Epidermal melanocyte (primary cell): ENCODE data around the gene C6orf62.
"Not testable (repeated sequence)": the region's sequence is repeated elsewhere in the genome, so short reads cannot be mapped to it uniquely, and the experiment has no call there.

Experiments
- DNase-seq: peaks from one replicate; pipeline ENCODE4 v3.0.0; 2011; ENCODE audit warnings: low spot score; ENCODE audit not compliant: insufficient read length

C6orf62 gene

GRCh38 chr6:24719125-24719971 is at the start of gene C6orf62:
TSS of gene C6orf62 (minus strand) at chr6:24719154. CDS start at chr6:24718668, 486 bp downstream.
- peak; percentile 28 for DNase-seq

GRCh38 chr6:24768361-24768760 is 49.4 kb upstream of the C6orf62 start:
- no peak for DNase-seq

- peak; percentile 37 for DNase-seq
Measured at GRCh38 chr6:24766680-24767462, 47.9 kb upstream of the C6orf62 start.

GRCh38 chr6:24765968-24766367 is 47.0 kb upstream of the C6orf62 start:
- not testable (repeated sequence) for DNase-seq

- not testable (repeated sequence) for DNase-seq
Measured at GRCh38 chr6:24764833-24765828, 46.2 kb upstream of the C6orf62 start.

GRCh38 chr6:24763578-24763977 is 44.6 kb upstream of the C6orf62 start:
- DNase-seq = no peak

GRCh38 chr6:24761851-24762250 is 42.9 kb upstream of the C6orf62 start:
- no peak for DNase-seq

GRCh38 chr6:24761193-24761835 is 42.4 kb upstream of the C6orf62 start:
- no peak for DNase-seq

GRCh38 chr6:24760210-24760609 is 41.3 kb upstream of the C6orf62 start:
- DNase-seq = no peak

- no peak for DNase-seq
Measured at GRCh38 chr6:24759718-24760117, 40.8 kb upstream of the C6orf62 start.

- DNase-seq = no peak
Measured at GRCh38 chr6:24757611-24758010, 38.7 kb upstream of the C6orf62 start.

GRCh38 chr6:24755279-24755678 is 36.3 kb upstream of the C6orf62 start:
- DNase-seq = no peak

- DNase-seq = not testable (repeated sequence)
Measured at GRCh38 chr6:24754378-24754777, 35.4 kb upstream of the C6orf62 start.

GRCh38 chr6:24753545-24753944 is 34.6 kb upstream of the C6orf62 start:
- DNase-seq = no peak

GRCh38 chr6:24752917-24753492 is 34.1 kb upstream of the C6orf62 start:
- DNase-seq = no peak

GRCh38 chr6:24752503-24752902 is 33.5 kb upstream of the C6orf62 start:
- no peak for DNase-seq

GRCh38 chr6:24750878-24751277 is 31.9 kb upstream of the C6orf62 start:
- not testable (repeated sequence) for DNase-seq

- DNase-seq = no peak
Measured at GRCh38 chr6:24749297-24749696, 30.3 kb upstream of the C6orf62 start.

GRCh38 chr6:24744911-24745310 is 26.0 kb upstream of the C6orf62 start:
- DNase-seq = no peak

- DNase-seq = no peak
Measured at GRCh38 chr6:24743944-24744335, 25.0 kb upstream of the C6orf62 start.
